Caco-2 (cell line): Measurements from ENCODE around the gene FSIP2. TPM values are rescaled to one million over a fixed set of nuclear protein-coding genes. Genes with fewer than 3 reads are reported as not detected.

Experiments
- BruUV-seq: library from RNA; stranded (reverse); fragments of 400-500 nt; replicated peaks from 2 replicates; lab custom pipeline; 2021; lab: Mats Ljungman, UMichigan
- CTCF ChIA-PET: fragments of 300-600 bp; sonication (Branson Sonifier 250); formaldehyde crosslinking; loops from one replicate; lab custom pipeline; 2022; ENCODE audit warnings: antibody characterized with exemption; lab: Charles Lee
- POLR2A ChIA-PET: fragments of 300-600 bp; sonication (Branson Sonifier 250); formaldehyde crosslinking; loops from one replicate; lab custom pipeline; 2022; ENCODE audit warnings: antibody characterized with exemption; lab: Charles Lee
- DNase-seq, 2 experiments: peaks; one replicate each; pipeline versions ENCODE4 v3.0.0 to v3.0.0-alpha.2; 2020 to 2022
- H3K27me3 ChIP-seq: replicated peaks from 2 replicates; pipeline ENCODE4 v1.6.0; 2011; ENCODE audit warnings: low read length; ENCODE audit not compliant: control insufficient read depth, insufficient read depth
- H3K36me3 ChIP-seq: 2 replicates; pipeline ENCODE4 v1.5.1; 2011; ENCODE audit warnings: low read length; ENCODE audit not compliant: control insufficient read depth, insufficient read depth
- H3K4me1 ChIP-seq: fragments of 250-450 bp; sonication (Bioruptor Pico); 2 replicates; pipeline ENCODE4 v1.5.1; 2020; ENCODE audit warnings: mild to moderate bottlenecking
- H3K4me3 ChIP-seq: 2 replicates; pipeline ENCODE4 v1.5.1; 2011; ENCODE audit warnings: low read depth, mild to moderate bottlenecking, control low read depth, low read length
- H3K9me3 ChIP-seq: fragments of 250-450 bp; sonication (Bioruptor Pico); 2 replicates; pipeline ENCODE4 v1.5.1; 2020; ENCODE audit warnings: mild to moderate bottlenecking, moderate library complexity
- H3K27ac Mint-ChIP-seq: one replicate; pipeline ENCODE4 v1.8.0; 2022; ENCODE audit warnings: mixed read lengths; ENCODE audit not compliant: unreplicated experiment
- H3K27me3 Mint-ChIP-seq: one replicate; pipeline ENCODE4 v1.8.0; 2022; ENCODE audit warnings: mixed read lengths; ENCODE audit not compliant: insufficient read depth, unreplicated experiment
- H3K36me3 Mint-ChIP-seq: one replicate; pipeline ENCODE4 v1.8.0; 2022; ENCODE audit warnings: mild to moderate bottlenecking, mixed read lengths; ENCODE audit not compliant: insufficient read depth, unreplicated experiment
- H3K4me1 Mint-ChIP-seq: one replicate; pipeline ENCODE4 v1.8.0; 2022; ENCODE audit warnings: low read depth, mixed read lengths; ENCODE audit not compliant: unreplicated experiment
- H3K4me3 Mint-ChIP-seq: one replicate; pipeline ENCODE4 v1.8.0; 2022; ENCODE audit warnings: mild to moderate bottlenecking, moderate library complexity, mixed read lengths; ENCODE audit not compliant: unreplicated experiment
- H3K9me3 Mint-ChIP-seq: one replicate; pipeline ENCODE4 v1.8.0; 2022; ENCODE audit warnings: mixed read lengths; ENCODE audit not compliant: unreplicated experiment
- CTCF ChIP-seq, 2 experiments: fragments of 200-600 bp in 1 of 2; IDR thresholded peaks; 1 replicate in 1 of 2; 2 replicates in 1 of 2; pipeline versions ENCODE4 v1.5.1 to v1.8.0; 2011 to 2022; ENCODE audit warnings: antibody characterized with exemption in 1 of 2, control low read depth in 1 of 2, inconsistent platforms in 1 of 2, low read depth in 1 of 2, low read length in 1 of 2, mild to moderate bottlenecking in 1 of 2, moderate library complexity in 1 of 2; ENCODE audit not compliant: insufficient read depth in 1 of 2, severe bottlenecking in 1 of 2, unreplicated experiment in 1 of 2
- intact Hi-C: fragments of 100-400 bp; cut with micrococcal nuclease; formaldehyde crosslinking; loops from one replicate; pipeline ENCODE4 v1.10.0; 2022; ENCODE audit not compliant: unreplicated experiment
- total RNA-seq: library from RNA; stranded (reverse); gene quantifications from 2 replicates; pipeline ENCODE4 v1.2.3, GENCODE V29; 2022

FSIP2 gene
- total RNA-seq, 1 experiment from 2014 or later = 0.09 TPM

- DNase-seq = no peak
- Histone ChIP-seq H3K27me3 (no peaks in the 10 kb centered on the region), H3K9me3 (no peaks in the 10 kb centered on the region), H3K4me1 (peaks cover 10% of the 10 kb centered on the region), H3K36me3 (no peaks in the 10 kb centered on the region), H3K4me3 (no peak overlapping the region)
- H3K27me3 Mint-ChIP-seq = no peaks in the 10 kb centered on the region
- H3K9me3 Mint-ChIP-seq = no peaks in the 10 kb centered on the region
- H3K27ac Mint-ChIP-seq = no peak overlapping the region
- no peaks in the 10 kb centered on the region for H3K36me3 Mint-ChIP-seq
- no peak for TF ChIP-seq CTCF (IDR thresholded peaks at IDR 0.05; ENCODE audit: insufficient read depth in 1 of 2, low read depth in 1 of 2, low read length in 1 of 2, severe bottlenecking in 1 of 2, unreplicated experiment in 1 of 2)
- ChIA-PET CTCF (no interaction called here), POLR2A (no interaction called here)
- peaks cover 8% of the 10 kb centered on the region for H3K4me1 Mint-ChIP-seq
- H3K4me3 Mint-ChIP-seq = no peak overlapping the region
- intact Hi-C loops = no loop called here
- BruUV-seq = no TSS peak
Measured at GRCh38 chr2:185785156-185785555, 46.6 kb downstream of the FSIP2 start.

GRCh38 chr2:185785851-185786473 is 47.4 kb downstream of the FSIP2 start:
- Histone ChIP-seq H3K36me3 (no peaks in the 10 kb centered on the region), H3K27me3 (no peaks in the 10 kb centered on the region), H3K4me3 (no peak overlapping the region), H3K4me1 (peaks cover 10% of the 10 kb centered on the region), H3K9me3 (no peaks in the 10 kb centered on the region)
- H3K4me1 Mint-ChIP-seq = peaks cover 8% of the 10 kb centered on the region
- POLR2A ChIA-PET = no interaction called here
- no peaks in the 10 kb centered on the region for H3K27me3 Mint-ChIP-seq
- no peak for DNase-seq
- intact Hi-C loops = no loop called here
- H3K36me3 Mint-ChIP-seq = no peaks in the 10 kb centered on the region
- H3K27ac Mint-ChIP-seq = no peak overlapping the region
- H3K4me3 Mint-ChIP-seq = no peak overlapping the region
- no peak for TF ChIP-seq CTCF (IDR thresholded peaks at IDR 0.05; ENCODE audit: insufficient read depth in 1 of 2, low read depth in 1 of 2, low read length in 1 of 2, severe bottlenecking in 1 of 2, unreplicated experiment in 1 of 2)
- BruUV-seq = no TSS peak
- CTCF ChIA-PET = no interaction called here
- no peaks in the 10 kb centered on the region for H3K9me3 Mint-ChIP-seq

GRCh38 chr2:185787227-185788145 is 48.9 kb downstream of the FSIP2 start:
- BruUV-seq = no TSS peak
- intact Hi-C loops = no loop called here
- CTCF ChIA-PET = no interaction called here

More at GRCh38 chr2:185787227-185788145, 48.9 kb downstream of the FSIP2 start:
- Histone ChIP-seq H3K9me3 (no peaks in the 10 kb centered on the region), H3K4me1 (peaks cover 4% of the 10 kb centered on the region), H3K36me3 (no peaks in the 10 kb centered on the region), H3K4me3 (no peak overlapping the region), H3K27me3 (no peaks in the 10 kb centered on the region)
- H3K36me3 Mint-ChIP-seq = no peaks in the 10 kb centered on the region
- no peaks in the 10 kb centered on the region for H3K27me3 Mint-ChIP-seq
- no peak for DNase-seq
- no peak overlapping the region for H3K27ac Mint-ChIP-seq
- POLR2A ChIA-PET = no interaction called here
- no peak for TF ChIP-seq CTCF (IDR thresholded peaks at IDR 0.05; ENCODE audit: insufficient read depth in 1 of 2, low read depth in 1 of 2, low read length in 1 of 2, severe bottlenecking in 1 of 2, unreplicated experiment in 1 of 2)
- no peaks in the 10 kb centered on the region for H3K9me3 Mint-ChIP-seq
- peaks cover under 1% of the 10 kb centered on the region for H3K4me1 Mint-ChIP-seq
- H3K4me3 Mint-ChIP-seq = no peak overlapping the region
